Pulmonary artery endothelial cell (primary cell): ENCODE data around the gene ENOX1. TPM values are rescaled to one million over a fixed set of nuclear protein-coding genes. Genes with fewer than 3 reads are reported as not detected.

ENCODE experiments used
- DNase-seq: peaks from one replicate; pipeline ENCODE4 v3.0.0-alpha.2; 2011; ENCODE audit warnings: low read depth, low spot score
- total RNA-seq: library from RNA; depleted of rRNA; stranded (reverse); fragments of >200 nt; gene quantifications from 2 replicates; pipeline ENCODE4 v1.2.3, GENCODE V29; 2014

ENOX1 gene
- total RNA-seq, 1 donor from 2014 or later: 7.1 TPM

GRCh38 chr13:43391036-43391435, 395.7 kb downstream of the ENOX1 start:
- no peak for DNase-seq

DNA sequence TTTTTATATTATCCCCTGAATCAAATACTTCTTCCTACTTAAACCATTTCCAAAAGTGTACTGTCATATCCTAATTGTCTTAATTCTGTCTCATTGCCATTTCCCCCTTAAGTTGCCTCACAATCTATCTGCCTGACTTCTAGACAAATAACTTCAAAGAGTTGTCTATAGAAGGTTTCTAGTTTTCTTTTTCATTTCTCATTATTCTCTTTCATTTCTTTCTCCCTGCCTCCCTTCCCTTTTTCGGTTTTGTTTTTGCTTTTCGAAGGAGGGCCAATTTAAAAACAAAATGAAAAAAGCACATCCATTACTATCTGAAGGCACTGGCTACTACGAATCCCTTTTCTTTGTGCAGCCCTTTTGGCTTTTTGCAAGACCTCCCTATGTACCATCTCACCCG, 396.2 kb downstream of the ENOX1 start:
- DNase-seq: no peak

- no peak for DNase-seq
Observed at GRCh38 chr13:43389983-43390382, 396.8 kb downstream of the ENOX1 start.

DNA sequence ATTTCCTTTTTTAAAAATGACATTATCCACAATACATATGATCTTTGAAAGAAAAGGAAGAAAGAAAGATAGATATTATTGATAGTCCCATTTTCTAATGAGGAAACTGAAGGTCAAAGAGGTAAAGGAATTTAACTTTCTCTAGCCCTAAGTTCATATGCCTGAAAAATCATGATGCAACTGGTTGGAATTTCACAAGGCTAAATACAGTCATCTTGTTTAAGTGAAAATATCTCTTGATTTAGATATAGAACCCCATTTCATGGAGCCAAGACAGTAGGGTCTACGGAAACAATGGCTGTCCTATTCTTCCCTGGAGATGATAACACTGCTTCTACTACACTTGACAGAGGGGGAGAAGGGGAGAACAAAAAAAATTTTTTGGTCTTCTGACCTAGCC, 397.2 kb downstream of the ENOX1 start:
- DNase-seq: no peak

- no peak for DNase-seq
Observed at GRCh38 chr13:43388282-43389034, 398.3 kb downstream of the ENOX1 start.

- DNase-seq: no peak
Observed at GRCh38 chr13:43387880-43388279, 398.9 kb downstream of the ENOX1 start.

GRCh38 chr13:43383498-43384165, 403.1 kb downstream of the ENOX1 start:
- no peak for DNase-seq

- no peak for DNase-seq
Observed at GRCh38 chr13:43379738-43380137, 407.0 kb downstream of the ENOX1 start.

DNA sequence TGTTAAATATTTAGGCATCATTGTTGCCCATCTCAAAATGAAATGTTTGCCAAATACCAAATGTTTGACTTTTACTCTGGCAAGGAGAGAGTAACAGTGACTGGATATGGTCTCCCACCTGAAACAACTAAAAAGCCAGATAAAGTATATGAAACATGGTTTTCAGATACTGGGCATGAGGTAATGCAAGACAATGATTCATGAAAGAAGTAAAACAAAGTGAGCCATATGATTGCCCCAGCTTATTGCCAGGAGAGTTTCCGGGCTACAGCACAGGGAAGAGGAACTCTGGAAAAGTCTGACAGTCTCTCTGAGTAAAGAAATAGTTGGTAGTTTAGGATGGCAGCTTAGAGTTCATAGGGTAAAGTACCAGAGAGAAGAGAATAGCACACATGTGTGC, 408.8 kb downstream of the ENOX1 start:
- peak; percentile 39 for DNase-seq

DNA sequence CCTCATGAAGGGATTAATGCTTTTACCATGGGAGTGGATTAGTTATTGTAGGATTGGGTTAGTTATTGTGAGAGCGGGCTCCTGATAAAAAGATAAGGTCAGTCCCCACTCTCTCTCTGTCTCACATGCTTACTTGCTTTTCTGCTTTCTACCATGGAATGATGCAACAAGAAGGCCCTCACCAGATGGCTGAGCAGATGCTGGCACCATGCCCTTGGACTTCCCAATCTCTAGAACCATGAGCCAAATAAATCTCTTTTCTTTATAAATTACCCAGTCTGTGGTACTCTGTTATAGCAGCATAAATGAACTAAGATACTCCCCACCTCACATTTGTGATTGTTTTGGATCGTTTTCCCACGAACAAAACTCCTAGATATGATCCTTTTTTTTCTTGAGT, 409.6 kb downstream of the ENOX1 start:
- DNase-seq: no peak

- DNase-seq: no peak
Observed at GRCh38 chr13:43376596-43376995, 410.2 kb downstream of the ENOX1 start.

DNA sequence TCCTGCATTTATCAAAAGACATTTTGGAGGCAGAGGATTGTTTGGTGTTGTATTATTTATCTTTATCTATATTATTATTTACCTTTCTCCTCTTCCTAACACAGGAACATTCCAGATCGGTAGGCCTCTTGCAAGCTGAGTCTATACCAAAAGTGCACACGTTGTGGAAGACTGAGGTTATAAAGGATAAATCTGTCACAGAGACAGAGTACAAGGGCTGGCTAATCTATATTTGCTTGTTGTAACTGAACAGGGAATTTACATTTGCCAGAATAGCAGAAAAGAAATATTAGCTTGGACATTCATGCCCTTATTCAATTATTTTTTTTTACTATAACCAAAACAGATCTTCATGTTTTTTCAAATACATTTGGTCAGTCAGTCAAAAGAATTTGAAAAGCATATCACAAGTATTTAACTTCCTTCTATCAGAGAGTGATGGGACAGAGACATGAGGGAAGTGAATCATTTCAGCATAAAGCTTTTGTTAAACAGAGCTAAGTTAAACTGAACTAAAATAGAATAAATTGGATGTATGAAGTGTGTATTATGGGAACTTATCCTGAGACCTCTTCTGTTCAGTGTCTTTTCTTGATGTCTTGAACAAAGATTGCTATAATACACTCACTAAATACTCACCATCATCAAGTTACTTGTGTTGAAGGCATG, 410.8 kb downstream of the ENOX1 start:
- no peak for DNase-seq

DNA sequence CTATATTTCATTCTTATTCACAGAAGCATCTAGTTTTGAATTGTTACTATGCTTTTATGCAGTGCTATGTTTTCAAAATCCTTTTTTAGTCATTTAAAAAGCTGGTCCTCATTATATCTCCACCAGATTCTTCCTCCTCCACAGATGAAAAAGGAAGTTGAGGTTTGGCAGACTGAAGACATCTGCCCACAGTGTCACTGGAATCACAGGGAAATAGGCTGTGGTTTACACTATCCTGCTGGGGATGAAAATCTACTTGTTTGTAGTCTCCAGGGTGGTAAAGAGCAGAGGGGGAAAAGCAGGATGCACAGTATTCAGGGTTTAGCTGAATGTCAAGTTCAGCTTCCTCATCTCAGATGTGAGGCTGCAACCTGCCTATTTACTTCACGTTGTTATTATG, 412.2 kb downstream of the ENOX1 start:
- no peak for DNase-seq

DNA sequence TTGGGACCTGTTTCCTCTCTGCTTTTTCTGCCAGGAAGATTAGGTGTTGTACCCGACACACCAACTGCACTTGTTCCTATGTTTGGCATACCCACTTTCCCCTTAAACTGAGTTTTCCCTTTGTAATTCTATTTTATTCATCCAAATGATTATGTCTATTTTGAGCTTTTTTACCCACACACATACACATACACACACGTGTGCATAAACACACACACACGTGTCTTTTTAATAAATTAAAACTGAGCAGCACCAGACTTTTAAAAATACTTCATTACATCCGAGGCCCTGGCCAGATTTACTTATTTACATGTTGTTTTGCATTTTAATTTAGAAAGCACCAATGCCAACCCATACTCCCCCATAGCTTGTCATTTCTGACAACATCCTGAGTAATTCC, 413.4 kb downstream of the ENOX1 start:
- DNase-seq: no peak

DNA sequence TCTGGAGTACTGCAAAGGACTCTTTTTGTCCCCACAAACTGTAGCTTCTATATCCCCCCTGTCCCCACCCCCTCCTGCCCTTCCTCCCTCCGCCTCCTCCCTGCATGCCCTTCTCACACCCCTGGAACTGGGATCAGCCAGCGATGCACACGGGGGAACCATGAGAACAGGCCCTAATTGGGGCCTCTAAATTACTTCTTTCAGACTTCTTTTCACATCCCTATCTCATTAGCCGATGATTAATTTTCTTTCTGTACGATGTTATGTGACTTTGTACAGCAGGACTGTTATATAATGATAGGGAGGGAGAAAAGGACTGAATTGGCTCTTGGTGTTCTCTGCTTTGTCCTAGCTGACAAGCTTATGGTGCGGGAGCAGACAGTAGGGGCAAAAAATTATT, 415.9 kb downstream of the ENOX1 start:
- DNase-seq: no peak

DNA sequence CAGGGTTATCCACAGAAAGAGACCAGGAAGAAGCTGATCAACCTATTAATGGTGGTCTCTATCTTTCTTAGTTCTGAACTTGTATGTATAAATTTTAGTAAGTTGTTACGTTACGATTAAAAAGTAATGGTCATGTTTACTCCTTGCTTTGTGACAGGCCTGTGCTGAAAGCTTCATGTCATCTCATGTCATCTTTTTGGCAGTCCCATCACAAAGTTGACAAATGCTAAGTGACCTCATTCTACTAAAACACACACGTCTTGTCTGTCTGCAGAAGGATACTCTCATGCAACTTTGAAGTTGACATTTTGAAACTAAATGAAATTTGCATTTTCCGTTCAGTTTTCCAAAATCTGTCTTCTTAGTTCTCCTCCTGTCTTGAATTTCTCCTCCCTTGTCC, 417.5 kb downstream of the ENOX1 start:
- DNase-seq: no peak

GRCh38 chr13:43368003-43368402, 418.8 kb downstream of the ENOX1 start:
- no peak for DNase-seq

- no peak for DNase-seq
Observed at GRCh38 chr13:43365039-43365344, 421.8 kb downstream of the ENOX1 start.

DNA sequence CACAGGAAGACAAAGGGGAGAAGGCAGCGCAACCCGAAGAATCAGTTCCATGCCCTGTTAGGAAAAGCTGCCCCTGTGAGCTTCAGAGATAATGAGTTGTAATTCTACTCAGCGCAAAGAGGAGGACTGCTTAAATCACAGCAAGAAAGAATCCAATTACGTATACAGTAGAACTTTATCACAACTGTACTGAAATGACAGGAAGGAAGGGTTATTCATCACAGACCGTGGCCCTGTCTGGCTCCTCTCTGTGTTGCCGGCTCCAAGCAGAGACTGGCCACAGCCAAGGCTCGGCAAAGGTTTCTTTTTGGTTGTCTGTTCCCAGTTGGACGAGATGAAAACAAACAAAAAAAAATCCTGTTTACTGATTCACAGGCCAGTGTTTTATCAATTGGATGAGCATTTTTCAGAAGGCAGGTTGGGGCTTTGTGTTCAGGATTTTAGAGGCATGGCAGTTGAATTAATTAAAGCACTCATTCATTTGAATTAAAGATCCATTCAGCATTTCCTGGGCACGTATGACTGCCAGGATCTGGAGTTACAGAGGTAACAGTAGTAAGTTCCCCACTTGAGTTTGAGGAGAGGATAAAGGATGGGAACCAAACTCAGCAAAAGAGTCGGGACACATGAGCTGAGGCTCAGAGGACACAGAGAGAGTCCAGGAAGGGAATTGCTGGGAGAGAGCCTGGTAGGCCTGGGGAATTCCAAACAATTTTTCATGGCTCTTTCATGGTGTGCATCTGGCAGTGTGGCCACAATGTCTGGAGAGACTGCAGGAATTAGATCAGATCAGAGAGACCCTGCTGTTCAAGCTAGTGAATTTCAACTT, 422.3 kb downstream of the ENOX1 start:
- DNase-seq: peak; percentile 82

GRCh38 chr13:43363156-43363953, 423.4 kb downstream of the ENOX1 start:
- no peak for DNase-seq

GRCh38 chr13:43362556-43362955, 424.2 kb downstream of the ENOX1 start:
- DNase-seq: no peak
